HCT116 (cell line): ENCODE measurements around the gene SLC44A4. TPM values are rescaled to one million over a fixed set of nuclear protein-coding genes. Genes with fewer than 3 reads are reported as not detected.

Experiments used
- ATAC-seq: fragments of 200-7000 bp; cut with Tn5 transposase; 2 replicates; pipeline ENCODE4 v1.9.1; 2020; ENCODE audit warnings: mild to moderate bottlenecking, moderate library complexity
- BruUV-seq: library from RNA; stranded (reverse); fragments of 400-500 nt; replicated peaks from 2 replicates; lab custom pipeline; 2021; lab: Mats Ljungman, UMichigan
- CTCF ChIA-PET: fragments of 300-600 bp; sonication (Branson Sonifier 250); formaldehyde crosslinking; loops from one replicate; lab custom pipeline; 2021; ENCODE audit warnings: antibody characterized with exemption; lab: Charles Lee
- POLR2A ChIA-PET: fragments of 300-600, 350-600 bp; sonication (Branson Sonifier 250); formaldehyde crosslinking; loops from one replicate; lab custom pipeline; 2021; ENCODE audit warnings: antibody characterized with exemption; lab: Charles Lee
- RAD21 ChIA-PET, 2 experiments: fragments of 300-600 bp; sonication (Branson Sonifier 250); formaldehyde crosslinking; loops; one replicate each; lab custom pipeline; 2023; ENCODE audit warnings: low total read pairs in 2 of 2; ENCODE audit not compliant: uncharacterized antibody in 2 of 2, unreplicated experiment in 2 of 2, low non-redundant PET in 1 of 2; lab: Charles Lee
- DNase-seq: peaks from one replicate; pipeline ENCODE4 v3.0.0-alpha.2; 2010; ENCODE audit warnings: low read depth, low spot score
- H2AFZ ChIP-seq: fragments of 200-600 bp; shearing (Covaris generic), sonication (generic); 2 replicates; pipeline ENCODE4 v1.6.1; 2017; ENCODE audit warnings: low read depth, mixed run types, mixed read lengths, antibody characterized with exemption, low read length; ENCODE audit not compliant: poor library complexity, severe bottlenecking
- H3K27ac ChIP-seq: 2 replicates; pipeline ENCODE4 v1.5.1; 2012; ENCODE audit warnings: low read depth, low read length
- H3K27me3 ChIP-seq: fragments of 200-600 bp; sonication (generic); 2 replicates; pipeline ENCODE4 v1.6.1; 2016; ENCODE audit warnings: mixed run types, low read length, mixed read lengths; ENCODE audit not compliant: insufficient read depth
- H3K36me3 ChIP-seq, 2 experiments: fragments of 200-500 bp in 1 of 2; fragments of 200-600 bp in 1 of 2; sonication (Bioruptor generic) in 1 of 2; sonication (generic) in 1 of 2; 2 replicates each; pipeline versions ENCODE4 v1.5.1 to v1.6.1; 2014 to 2016; ENCODE audit warnings: low read length in 2 of 2, inconsistent platforms in 1 of 2, mixed read lengths in 1 of 2, mixed run types in 1 of 2; ENCODE audit not compliant: insufficient read depth in 2 of 2, control insufficient read depth in 1 of 2
- H3K4me1 ChIP-seq, 2 experiments: fragments of 200-600 bp in 1 of 2; sonication (generic) in 1 of 2; 2 replicates each; pipeline versions ENCODE4 v1.5.1 to v1.6.1; 2012 to 2017; ENCODE audit warnings: low read length in 2 of 2, inconsistent platforms in 1 of 2, mild to moderate bottlenecking in 1 of 2, mixed read lengths in 1 of 2, mixed run types in 1 of 2, moderate library complexity in 1 of 2; ENCODE audit not compliant: insufficient read depth in 2 of 2, control insufficient read depth in 1 of 2
- H3K4me2 ChIP-seq: fragments of 200-600 bp; sonication (generic); 2 replicates; pipeline ENCODE4 v1.6.1; 2017; ENCODE audit warnings: mixed run types, low read length, mixed read lengths
- H3K4me3 ChIP-seq, 2 experiments: fragments of 200-600 bp in 1 of 2; sonication (generic) in 1 of 2; replicated peaks in 1 of 2; 2 replicates each; pipeline ENCODE4 v1.5.1; 2011 to 2016; ENCODE audit warnings: low read length in 2 of 2, control low read depth in 1 of 2, low read depth in 1 of 2, mild to moderate bottlenecking in 1 of 2, mixed read lengths in 1 of 2, mixed run types in 1 of 2
- H3K79me2 ChIP-seq: fragments of 200-600 bp; sonication (generic); 2 replicates; pipeline ENCODE4 v1.6.1; 2017; ENCODE audit warnings: mild to moderate bottlenecking, mixed run types, low read length, moderate library complexity, mixed read lengths; ENCODE audit not compliant: insufficient read depth
- H3K9ac ChIP-seq: fragments of 200-600 bp; sonication (generic); 2 replicates; pipeline ENCODE4 v1.6.1; 2016; ENCODE audit warnings: low read length, mixed read lengths
- H3K9me2 ChIP-seq: fragments of 200-600 bp; sonication (generic), shearing (Covaris generic); 2 replicates; pipeline ENCODE4 v1.6.1; 2017; ENCODE audit warnings: mixed run types, mild to moderate bottlenecking, moderate library complexity; ENCODE audit not compliant: insufficient read depth
- H3K9me3 ChIP-seq, 2 experiments: fragments of 200-500 bp in 1 of 2; fragments of 200-600 bp in 1 of 2; sonication (Bioruptor generic) in 1 of 2; sonication (generic) in 1 of 2; 2 replicates each; pipeline ENCODE4 v1.6.1; 2014 to 2017; ENCODE audit warnings: low read length in 2 of 2, mixed read lengths in 2 of 2, inconsistent platforms in 1 of 2, low read depth in 1 of 2, mild to moderate bottlenecking in 1 of 2, mixed run types in 1 of 2, moderate library complexity in 1 of 2; ENCODE audit not compliant: control insufficient read depth in 1 of 2, insufficient read depth in 1 of 2
- H4K20me1 ChIP-seq: fragments of 200-600 bp; sonication (generic), shearing (Covaris generic); 2 replicates; pipeline ENCODE4 v1.6.1; 2017; ENCODE audit warnings: mixed run types, mild to moderate bottlenecking, moderate library complexity; ENCODE audit not compliant: insufficient read depth
- CEBPB ChIP-seq: IDR thresholded peaks from 2 replicates; pipeline ENCODE4 v1.6.1; 2012; ENCODE audit warnings: low read depth
- CTCF ChIP-seq, 3 experiments: fragments of 200-600 bp in 1 of 3; sonication (generic) in 1 of 3; IDR thresholded peaks in 2 of 3; conservative IDR thresholded peaks in 1 of 3; 2 replicates each; pipeline ENCODE4 v1.5.1; 2012 to 2017; ENCODE audit warnings: low read depth in 2 of 3, low read length in 2 of 3, antibody characterized with exemption in 1 of 3, borderline replicate concordance in 1 of 3, control low read depth in 1 of 3, mild to moderate bottlenecking in 1 of 3, mixed read lengths in 1 of 3, mixed run types in 1 of 3, moderate library complexity in 1 of 3; ENCODE audit not compliant: insufficient read depth in 1 of 3
- ELF1 ChIP-seq: IDR thresholded peaks from 2 replicates; pipeline ENCODE4 v1.6.1; 2012; ENCODE audit warnings: low read depth, borderline replicate concordance
- EZH2 ChIP-seq: fragments of 200-600 bp; sonication (generic); IDR thresholded peaks from 2 replicates; pipeline ENCODE4 v1.6.1; 2017; ENCODE audit warnings: antibody characterized with exemption, mixed run types
- EZH2phosphoT487 ChIP-seq: fragments of 200-600 bp; IDR thresholded peaks from 2 replicates; pipeline ENCODE4 v1.6.1; 2018; ENCODE audit warnings: antibody characterized with exemption, borderline replicate concordance
- JUND ChIP-seq: IDR thresholded peaks from 2 replicates; pipeline ENCODE4 v1.6.1; 2012
- MAX ChIP-seq: IDR thresholded peaks from 2 replicates; pipeline ENCODE4 v1.6.1; 2012
- SIN3A ChIP-seq: IDR thresholded peaks from 2 replicates; pipeline ENCODE4 v1.6.1; 2012; ENCODE audit warnings: low read depth
- SP1 ChIP-seq: IDR thresholded peaks from 2 replicates; pipeline ENCODE4 v1.6.1; 2012; ENCODE audit warnings: low read depth
- SRF ChIP-seq: IDR thresholded peaks from 2 replicates; pipeline ENCODE4 v1.6.1; 2012; ENCODE audit warnings: low read depth
- TCF7L2 ChIP-seq: IDR thresholded peaks from 2 replicates; pipeline ENCODE4 v1.7.0; 2011; ENCODE audit warnings: borderline replicate concordance, inconsistent platforms; ENCODE audit not compliant: insufficient read depth, insufficient read length; ENCODE audit errors: extremely low read depth
- YY1 ChIP-seq: IDR thresholded peaks from 2 replicates; pipeline ENCODE4 v1.6.1; 2011; ENCODE audit warnings: low read length, low read depth, moderate library complexity, mild to moderate bottlenecking; ENCODE audit not compliant: insufficient replicate concordance; ENCODE audit errors: extremely low read depth
- ZFX ChIP-seq: fragments of 450-650 bp; IDR thresholded peaks from 2 replicates; pipeline ENCODE4 v1.6.1; 2017
- ZNF274 ChIP-seq: fragments of 200-500 bp; sonication (Bioruptor generic); IDR thresholded peaks from 2 replicates; pipeline ENCODE4 v1.6.1; 2014; ENCODE audit warnings: mild to moderate bottlenecking, low read depth, low read length, inconsistent platforms
- intact Hi-C: fragments of 100-400 bp; cut with micrococcal nuclease; formaldehyde crosslinking; loops from 2 replicates; pipeline ENCODE4 v1.10.0; 2022
- total RNA-seq: library from RNA; stranded (reverse); gene quantifications from one replicate; pipeline ENCODE4 v1.2.1, GENCODE V29; 2021; ENCODE audit not compliant: unreplicated experiment
- TF ChIP-seq, protein P1 (sequence below): IDR thresholded peaks from 2 replicates; pipeline ENCODE4 v1.6.1; 2012; ENCODE audit warnings: low read depth
- TF ChIP-seq, protein P2 (sequence below): IDR thresholded peaks from 2 replicates; pipeline ENCODE4 v1.6.1; 2011; ENCODE audit warnings: mild to moderate bottlenecking, low read length, moderate library complexity; ENCODE audit not compliant: insufficient replicate concordance; ENCODE audit errors: extremely low read depth
- TF ChIP-seq, protein P3 (sequence below): IDR thresholded peaks from 2 replicates; pipeline ENCODE4 v1.6.1; 2012

SLC44A4 gene
- total RNA-seq, 1 experiment from 2014 or later = 0.74 TPM

DNA sequence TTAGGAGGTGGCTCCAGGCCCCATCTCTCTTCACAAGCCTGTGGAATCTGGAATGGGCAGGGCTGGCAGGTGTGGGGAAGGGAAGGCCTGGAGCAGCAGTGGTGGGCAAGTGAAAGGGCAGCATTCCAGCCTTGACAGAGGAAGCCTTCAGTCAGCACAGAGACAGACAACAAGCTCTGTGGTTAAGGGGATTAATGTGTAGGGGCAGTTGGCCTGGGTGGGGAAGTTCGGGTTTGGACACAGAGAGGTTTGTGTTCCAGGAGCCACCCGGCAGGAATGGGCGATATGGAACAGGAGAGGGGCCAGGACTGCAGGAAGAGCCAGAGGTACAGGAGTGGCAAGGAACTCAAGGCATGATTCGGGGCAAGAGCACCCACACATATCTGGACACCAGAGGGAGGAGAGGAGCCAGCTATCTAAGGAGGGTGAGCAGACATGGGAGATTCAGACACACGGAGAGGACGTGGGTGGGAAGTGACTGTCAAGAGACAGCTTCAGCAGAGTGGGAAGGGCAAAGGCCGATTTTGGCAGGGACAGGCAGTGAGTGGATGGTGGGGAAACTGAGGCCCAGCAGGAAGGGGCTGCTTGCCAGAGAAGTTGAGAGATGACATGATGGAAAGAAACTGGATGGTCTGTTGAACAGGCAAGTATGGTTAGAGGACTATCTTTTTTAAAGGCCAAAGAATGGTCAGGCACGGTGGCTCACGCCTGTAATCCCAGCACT is 2.5 kb upstream of the SLC44A4 start:
- H3K9ac ChIP-seq = no peak overlapping the region
- DNase-seq = no peak
- H3K27me3 ChIP-seq = no peaks in the 10 kb centered on the region
- H3K79me2 ChIP-seq = no peaks in the 10 kb centered on the region
- POLR2A ChIA-PET = no interaction called here
- no peak overlapping the region for H3K27ac ChIP-seq
- ATAC-seq = no peak
- no peaks in the 10 kb centered on the region for H4K20me1 ChIP-seq
- no peaks in the 10 kb centered on the region for H3K9me3 ChIP-seq
- BruUV-seq = no TSS peak
- RAD21 ChIA-PET = no interaction called here
- no peak overlapping the region for H2AFZ ChIP-seq
- CTCF ChIA-PET = no interaction called here
- H3K9me2 ChIP-seq = no peaks in the 10 kb centered on the region
- no peak overlapping the region for H3K4me2 ChIP-seq
- no peaks in the 10 kb centered on the region for H3K4me1 ChIP-seq
- peaks cover 35 to 47% of the 10 kb centered on the region in 2 experiments for H3K36me3 ChIP-seq
- intact Hi-C loops = no loop called here
- TF ChIP-seq SRF = no peak
- no peak for TF ChIP-seq MAX
- TF ChIP-seq ELF1 = no peak
- no peak for TF ChIP-seq ZFX
- TF ChIP-seq SIN3A = no peak
- no peak for TF ChIP-seq EZH2phosphoT487
- TF ChIP-seq, protein P1, sequence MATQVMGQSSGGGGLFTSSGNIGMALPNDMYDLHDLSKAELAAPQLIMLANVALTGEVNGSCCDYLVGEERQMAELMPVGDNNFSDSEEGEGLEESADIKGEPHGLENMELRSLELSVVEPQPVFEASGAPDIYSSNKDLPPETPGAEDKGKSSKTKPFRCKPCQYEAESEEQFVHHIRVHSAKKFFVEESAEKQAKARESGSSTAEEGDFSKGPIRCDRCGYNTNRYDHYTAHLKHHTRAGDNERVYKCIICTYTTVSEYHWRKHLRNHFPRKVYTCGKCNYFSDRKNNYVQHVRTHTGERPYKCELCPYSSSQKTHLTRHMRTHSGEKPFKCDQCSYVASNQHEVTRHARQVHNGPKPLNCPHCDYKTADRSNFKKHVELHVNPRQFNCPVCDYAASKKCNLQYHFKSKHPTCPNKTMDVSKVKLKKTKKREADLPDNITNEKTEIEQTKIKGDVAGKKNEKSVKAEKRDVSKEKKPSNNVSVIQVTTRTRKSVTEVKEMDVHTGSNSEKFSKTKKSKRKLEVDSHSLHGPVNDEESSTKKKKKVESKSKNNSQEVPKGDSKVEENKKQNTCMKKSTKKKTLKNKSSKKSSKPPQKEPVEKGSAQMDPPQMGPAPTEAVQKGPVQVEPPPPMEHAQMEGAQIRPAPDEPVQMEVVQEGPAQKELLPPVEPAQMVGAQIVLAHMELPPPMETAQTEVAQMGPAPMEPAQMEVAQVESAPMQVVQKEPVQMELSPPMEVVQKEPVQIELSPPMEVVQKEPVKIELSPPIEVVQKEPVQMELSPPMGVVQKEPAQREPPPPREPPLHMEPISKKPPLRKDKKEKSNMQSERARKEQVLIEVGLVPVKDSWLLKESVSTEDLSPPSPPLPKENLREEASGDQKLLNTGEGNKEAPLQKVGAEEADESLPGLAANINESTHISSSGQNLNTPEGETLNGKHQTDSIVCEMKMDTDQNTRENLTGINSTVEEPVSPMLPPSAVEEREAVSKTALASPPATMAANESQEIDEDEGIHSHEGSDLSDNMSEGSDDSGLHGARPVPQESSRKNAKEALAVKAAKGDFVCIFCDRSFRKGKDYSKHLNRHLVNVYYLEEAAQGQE = no peak
- no peak for TF ChIP-seq CTCF (IDR thresholded peaks at IDR 0.05 in 2 of 3, conservative IDR thresholded peaks at IDR 0.05 in 1 of 3; ENCODE audit: borderline replicate concordance in 1 of 3, insufficient read depth in 1 of 3, low read depth in 2 of 3, low read length in 2 of 3)
- TF ChIP-seq JUND = no peak
- TF ChIP-seq YY1 = no peak
- TF ChIP-seq EZH2 = no peak
- TF ChIP-seq, protein P2, sequence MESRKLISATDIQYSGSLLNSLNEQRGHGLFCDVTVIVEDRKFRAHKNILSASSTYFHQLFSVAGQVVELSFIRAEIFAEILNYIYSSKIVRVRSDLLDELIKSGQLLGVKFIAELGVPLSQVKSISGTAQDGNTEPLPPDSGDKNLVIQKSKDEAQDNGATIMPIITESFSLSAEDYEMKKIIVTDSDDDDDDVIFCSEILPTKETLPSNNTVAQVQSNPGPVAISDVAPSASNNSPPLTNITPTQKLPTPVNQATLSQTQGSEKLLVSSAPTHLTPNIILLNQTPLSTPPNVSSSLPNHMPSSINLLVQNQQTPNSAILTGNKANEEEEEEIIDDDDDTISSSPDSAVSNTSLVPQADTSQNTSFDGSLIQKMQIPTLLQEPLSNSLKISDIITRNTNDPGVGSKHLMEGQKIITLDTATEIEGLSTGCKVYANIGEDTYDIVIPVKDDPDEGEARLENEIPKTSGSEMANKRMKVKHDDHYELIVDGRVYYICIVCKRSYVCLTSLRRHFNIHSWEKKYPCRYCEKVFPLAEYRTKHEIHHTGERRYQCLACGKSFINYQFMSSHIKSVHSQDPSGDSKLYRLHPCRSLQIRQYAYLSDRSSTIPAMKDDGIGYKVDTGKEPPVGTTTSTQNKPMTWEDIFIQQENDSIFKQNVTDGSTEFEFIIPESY = no peak
- TF ChIP-seq ZNF274 = no peak
- TF ChIP-seq, protein P3, sequence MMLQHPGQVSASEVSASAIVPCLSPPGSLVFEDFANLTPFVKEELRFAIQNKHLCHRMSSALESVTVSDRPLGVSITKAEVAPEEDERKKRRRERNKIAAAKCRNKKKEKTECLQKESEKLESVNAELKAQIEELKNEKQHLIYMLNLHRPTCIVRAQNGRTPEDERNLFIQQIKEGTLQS = no peak
- no peak for TF ChIP-seq SP1
- no peak for TF ChIP-seq CEBPB
- no peak for TF ChIP-seq TCF7L2
- TF ChIP-seq, all 23 proteins: peak for 0
- H3K4me3 ChIP-seq = no peak overlapping the region
